ENCODE data around the gene RASSF7. TPM values are rescaled to one million over a fixed set of nuclear protein-coding genes. Genes with fewer than 3 reads are reported as not detected.

Gene RASSF7
- polyA plus RNA-seq, 2 of the 4 experiments (the other 2 are of a cell fraction): 18.4 to 30.7 TPM

DNA sequence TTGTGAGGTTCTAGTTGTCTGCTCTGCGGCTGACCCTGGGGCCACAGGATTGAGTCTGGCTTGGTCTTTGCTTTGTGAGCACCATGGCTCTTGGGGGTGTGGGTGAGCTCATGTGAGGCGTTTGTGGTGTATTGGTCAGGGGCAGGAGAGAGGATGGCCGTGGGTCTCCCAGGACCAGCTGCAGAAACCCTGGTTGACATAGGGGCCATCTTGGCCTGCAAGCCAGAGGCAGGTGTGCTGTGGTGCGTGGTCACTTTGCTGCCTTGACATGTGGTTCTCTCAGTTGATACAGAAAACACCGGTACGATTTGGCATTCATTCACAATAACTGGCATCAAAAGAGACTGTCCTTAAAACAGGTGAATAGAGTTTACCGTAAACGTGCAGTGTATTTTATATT lies 26.8 kb downstream of the RASSF7 start (continued):
- TF ChIP-seq, protein P1, sequence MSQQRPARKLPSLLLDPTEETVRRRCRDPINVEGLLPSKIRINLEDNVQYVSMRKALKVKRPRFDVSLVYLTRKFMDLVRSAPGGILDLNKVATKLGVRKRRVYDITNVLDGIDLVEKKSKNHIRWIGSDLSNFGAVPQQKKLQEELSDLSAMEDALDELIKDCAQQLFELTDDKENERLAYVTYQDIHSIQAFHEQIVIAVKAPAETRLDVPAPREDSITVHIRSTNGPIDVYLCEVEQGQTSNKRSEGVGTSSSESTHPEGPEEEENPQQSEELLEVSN (IDR thresholded peaks at IDR 0.05; ENCODE audit: borderline replicate concordance, low read depth): no peak
- TF ChIP-seq EHF (CRISPR knock-in tag; IDR thresholded peaks at IDR 0.05) (no peak), ZSCAN20 (CRISPR knock-in tag; IDR thresholded peaks at IDR 0.05) (no peak)

DNA sequence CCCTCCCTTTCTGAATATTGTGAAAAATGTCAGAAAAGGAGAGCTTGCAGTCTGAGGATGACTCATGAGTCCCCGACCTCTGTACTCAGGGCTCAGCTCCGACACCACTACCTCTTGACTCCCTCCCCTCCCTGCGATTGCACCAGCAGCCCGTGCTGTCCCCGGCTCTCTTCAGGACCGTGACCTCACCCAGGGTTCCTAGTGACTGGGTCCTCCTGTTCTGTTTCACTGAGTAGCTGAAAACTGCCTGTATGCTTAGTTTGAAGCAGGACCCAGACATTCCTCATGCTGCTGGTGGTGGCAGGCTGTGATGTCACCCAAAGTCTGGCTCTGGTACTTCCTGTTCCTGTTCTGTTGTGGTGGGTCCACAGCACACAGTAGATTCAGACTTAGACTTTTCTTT lies 27.2 kb downstream of the RASSF7 start:
- ChIA-PET POLR2A (interaction anchor here (0.9 kb wide), 1 partner anchor 12 kb away, joined by 5 read pairs; the partner anchor contains the start of gene PHRF1), CTCF (interaction anchor here (1.2 to 1.7 kb wide), 3 partner anchors 13 to 33 kb away, joined by 3 to 6 read pairs (median 6); no protein-coding TSS in a partner anchor)
- ATAC-seq (peak; percentile 87 to 94), DNase-seq (ENCODE audit: low read depth in 1 of 2, low spot score in 1 of 2) (peak; percentile 54 to 73), FAIRE-seq (no peak)
- Histone ChIP-seq H3K4me3 (no peak overlapping the region), H3K27ac (peak overlapping the region; percentile 77 to 82), H3K9me3 (no peaks in the 10 kb centered on the region), H3K4me1 (peaks cover 23% of the 10 kb centered on the region), H3K4me2 (peak overlapping the region; percentile 57)
- 14% methylated on average over 6 of the region's 6 CpGs for WGBS (ENCODE audit: missing lambda C conversion rate)
- TF ChIP-seq CEBPB (IDR thresholded peaks at IDR 0.05): 0 out of 4 replicates have a peak, but pooled peaks have one; percentile 14 to 28
- TF ChIP-seq FOSL2 (IDR thresholded peaks at IDR 0.05): peak; percentile 65; the same call in 1 of the 2 replicates
- TF ChIP-seq FOSL2 (CRISPR knock-in tag; IDR thresholded peaks at IDR 0.05): peak; percentile 77
- TF ChIP-seq, protein P2, sequence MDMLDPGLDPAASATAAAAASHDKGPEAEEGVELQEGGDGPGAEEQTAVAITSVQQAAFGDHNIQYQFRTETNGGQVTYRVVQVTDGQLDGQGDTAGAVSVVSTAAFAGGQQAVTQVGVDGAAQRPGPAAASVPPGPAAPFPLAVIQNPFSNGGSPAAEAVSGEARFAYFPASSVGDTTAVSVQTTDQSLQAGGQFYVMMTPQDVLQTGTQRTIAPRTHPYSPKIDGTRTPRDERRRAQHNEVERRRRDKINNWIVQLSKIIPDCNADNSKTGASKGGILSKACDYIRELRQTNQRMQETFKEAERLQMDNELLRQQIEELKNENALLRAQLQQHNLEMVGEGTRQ (IDR thresholded peaks at IDR 0.05): no peak
- TF ChIP-seq EP300 (IDR thresholded peaks at IDR 0.05): no peak
- no peak for TF ChIP-seq TFCP2L1 (CRISPR knock-in tag; IDR thresholded peaks at IDR 0.05)
- TF ChIP-seq ZFP36 (IDR thresholded peaks at IDR 0.05; ENCODE audit: borderline replicate concordance, partially characterized antibody): no peak
- no peak for TF ChIP-seq SREBF2 (IDR thresholded peaks at IDR 0.05)

DNA sequence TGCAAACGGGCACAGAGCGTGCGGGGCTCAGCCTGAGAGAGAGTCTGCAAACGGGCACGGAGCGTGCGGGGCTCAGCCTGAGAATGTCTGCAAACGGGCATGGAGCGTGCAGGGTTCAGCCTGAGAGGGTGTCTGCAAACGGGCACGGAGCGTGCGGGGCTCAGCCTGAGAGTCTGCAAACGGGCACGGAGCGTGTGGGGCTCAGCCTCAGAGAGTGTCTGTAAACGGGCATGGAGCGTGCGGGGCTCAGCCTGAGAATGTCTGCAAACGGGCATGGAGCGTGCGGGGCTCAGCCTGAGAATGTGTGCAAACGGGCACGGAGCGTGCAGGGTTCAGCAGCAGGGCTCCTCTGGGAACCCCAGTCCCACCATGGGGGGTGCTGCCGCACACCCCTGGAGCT lies 29.0 kb downstream of the RASSF7 start:
- no peak for ATAC-seq
- FAIRE-seq: no peak
- H3K4me2 ChIP-seq: no peak overlapping the region
- 89% methylated on average over 26 of the region's 26 CpGs for WGBS (ENCODE audit: missing lambda C conversion rate)
- H3K4me1 ChIP-seq: peaks cover 29% of the 10 kb centered on the region
- TF ChIP-seq, protein P1 (IDR thresholded peaks at IDR 0.05; ENCODE audit: borderline replicate concordance, low read depth): no peak
- TF ChIP-seq, protein P3, sequence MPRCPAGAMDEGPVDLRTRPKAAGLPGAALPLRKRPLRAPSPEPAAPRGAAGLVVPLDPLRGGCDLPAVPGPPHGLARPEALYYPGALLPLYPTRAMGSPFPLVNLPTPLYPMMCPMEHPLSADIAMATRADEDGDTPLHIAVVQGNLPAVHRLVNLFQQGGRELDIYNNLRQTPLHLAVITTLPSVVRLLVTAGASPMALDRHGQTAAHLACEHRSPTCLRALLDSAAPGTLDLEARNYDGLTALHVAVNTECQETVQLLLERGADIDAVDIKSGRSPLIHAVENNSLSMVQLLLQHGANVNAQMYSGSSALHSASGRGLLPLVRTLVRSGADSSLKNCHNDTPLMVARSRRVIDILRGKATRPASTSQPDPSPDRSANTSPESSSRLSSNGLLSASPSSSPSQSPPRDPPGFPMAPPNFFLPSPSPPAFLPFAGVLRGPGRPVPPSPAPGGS (IDR thresholded peaks at IDR 0.05): no peak
- TF ChIP-seq CBX2 (IDR thresholded peaks at IDR 0.05; ENCODE audit: borderline replicate concordance, low read depth) (no peak), GATA3 (IDR thresholded peaks at IDR 0.05; ENCODE audit: borderline replicate concordance) (no peak), EP300 (IDR thresholded peaks at IDR 0.05) (no peak), EHMT2 (IDR thresholded peaks at IDR 0.05; ENCODE audit: low read depth) (no peak)
- DNase-seq (ENCODE audit: low read depth in 1 of 2, low spot score in 1 of 2): no peak
- no peak overlapping the region for H3K4me3 ChIP-seq
- POLR2A ChIA-PET: no interaction called here
- CTCF ChIA-PET: interaction anchor here (0.7 to 1.7 kb wide), 2 partner anchors 10 to 23 kb away, joined by 3 read pairs; no protein-coding TSS in a partner anchor
- H3K27ac ChIP-seq: no peak overlapping the region
- H3K9me3 ChIP-seq: no peaks in the 10 kb centered on the region

DNA sequence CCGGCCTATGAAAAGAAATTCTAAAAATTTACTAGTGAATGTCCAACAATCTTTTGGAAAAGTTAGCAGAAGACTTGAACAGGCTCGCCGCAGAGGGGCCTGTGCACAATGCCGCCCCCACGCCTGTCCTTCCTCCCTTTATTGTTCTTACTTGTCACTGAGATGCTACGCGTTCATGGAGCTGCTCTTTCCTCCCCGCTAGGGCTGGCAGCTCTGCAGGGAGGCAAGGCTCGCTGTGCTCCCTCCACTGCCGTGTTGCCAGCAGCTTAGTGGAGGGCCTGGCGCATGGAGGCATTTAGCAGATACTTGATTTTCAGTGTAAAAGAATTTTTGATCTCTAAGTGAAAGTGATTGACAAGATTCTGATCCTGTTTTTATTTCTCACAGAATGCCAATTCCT lies 30.2 kb downstream of the RASSF7 start:
- ATAC-seq (no peak), DNase-seq (ENCODE audit: low read depth in 1 of 2, low spot score in 1 of 2) (no peak), FAIRE-seq (no peak)
- POLR2A ChIA-PET: no interaction called here
- WGBS (ENCODE audit: missing lambda C conversion rate): 78% methylated on average over 11 of the region's 11 CpGs
- TF ChIP-seq HOXB5 (CRISPR knock-in tag; IDR thresholded peaks at IDR 0.05) (no peak), EP300 (IDR thresholded peaks at IDR 0.05) (no peak), BHLHE40 (IDR thresholded peaks at IDR 0.05; ENCODE audit: low read depth, low read length) (no peak)
- TF ChIP-seq, protein P4, sequence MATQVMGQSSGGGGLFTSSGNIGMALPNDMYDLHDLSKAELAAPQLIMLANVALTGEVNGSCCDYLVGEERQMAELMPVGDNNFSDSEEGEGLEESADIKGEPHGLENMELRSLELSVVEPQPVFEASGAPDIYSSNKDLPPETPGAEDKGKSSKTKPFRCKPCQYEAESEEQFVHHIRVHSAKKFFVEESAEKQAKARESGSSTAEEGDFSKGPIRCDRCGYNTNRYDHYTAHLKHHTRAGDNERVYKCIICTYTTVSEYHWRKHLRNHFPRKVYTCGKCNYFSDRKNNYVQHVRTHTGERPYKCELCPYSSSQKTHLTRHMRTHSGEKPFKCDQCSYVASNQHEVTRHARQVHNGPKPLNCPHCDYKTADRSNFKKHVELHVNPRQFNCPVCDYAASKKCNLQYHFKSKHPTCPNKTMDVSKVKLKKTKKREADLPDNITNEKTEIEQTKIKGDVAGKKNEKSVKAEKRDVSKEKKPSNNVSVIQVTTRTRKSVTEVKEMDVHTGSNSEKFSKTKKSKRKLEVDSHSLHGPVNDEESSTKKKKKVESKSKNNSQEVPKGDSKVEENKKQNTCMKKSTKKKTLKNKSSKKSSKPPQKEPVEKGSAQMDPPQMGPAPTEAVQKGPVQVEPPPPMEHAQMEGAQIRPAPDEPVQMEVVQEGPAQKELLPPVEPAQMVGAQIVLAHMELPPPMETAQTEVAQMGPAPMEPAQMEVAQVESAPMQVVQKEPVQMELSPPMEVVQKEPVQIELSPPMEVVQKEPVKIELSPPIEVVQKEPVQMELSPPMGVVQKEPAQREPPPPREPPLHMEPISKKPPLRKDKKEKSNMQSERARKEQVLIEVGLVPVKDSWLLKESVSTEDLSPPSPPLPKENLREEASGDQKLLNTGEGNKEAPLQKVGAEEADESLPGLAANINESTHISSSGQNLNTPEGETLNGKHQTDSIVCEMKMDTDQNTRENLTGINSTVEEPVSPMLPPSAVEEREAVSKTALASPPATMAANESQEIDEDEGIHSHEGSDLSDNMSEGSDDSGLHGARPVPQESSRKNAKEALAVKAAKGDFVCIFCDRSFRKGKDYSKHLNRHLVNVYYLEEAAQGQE (IDR thresholded peaks at IDR 0.05): no peak
- TF ChIP-seq, protein P1 (IDR thresholded peaks at IDR 0.05; ENCODE audit: borderline replicate concordance, low read depth): no peak
- H3K4me2 ChIP-seq: no peak overlapping the region
- no peak overlapping the region for H3K27ac ChIP-seq
- H3K4me1 ChIP-seq: peaks cover 29% of the 10 kb centered on the region
- no peaks in the 10 kb centered on the region for H3K9me3 ChIP-seq
- H3K4me3 ChIP-seq: no peak overlapping the region
- CTCF ChIA-PET: interaction anchor here (1.2 to 1.3 kb wide), 2 partner anchors 14 to 36 kb away, joined by 3 to 5 read pairs; no protein-coding TSS in a partner anchor
